Measurements from ENCODE around the gene MPP3. TPM values are rescaled to one million over a fixed set of nuclear protein-coding genes. Genes with fewer than 3 reads are reported as not detected.
"Not testable (repeated sequence)": the region's sequence is repeated elsewhere in the genome, so short reads cannot be mapped to it uniquely, and the experiment has no call there.

Gene MPP3
- total RNA-seq, 6 experiments from 2014 or later: 1.3 to 2.5 (median 1.8) TPM

GRCh38 chr17:43871946-43872690 lies 39.2 kb upstream of the MPP3 start:
- WGBS (ENCODE audit: insufficient coverage, low coverage, low lambda C conversion rate, missing lambda C conversion rate): 61% methylated on average over 13 of the region's 14 CpGs

GRCh38 chr17:43869031-43869430 lies 36.1 kb upstream of the MPP3 start:
- intact Hi-C loops (cut with DNase I); H3K4me3 ChIP-seq; H3K27me3 ChIP-seq; H3K36me3 ChIP-seq; H3K9me3 ChIP-seq; H3K27ac ChIP-seq; H3K4me1 ChIP-seq; DNase-seq; ATAC-seq: not testable (repeated sequence)
- WGBS (ENCODE audit: insufficient coverage, low coverage, low lambda C conversion rate, missing lambda C conversion rate): 48% methylated on average over 3 of the region's 6 CpGs

More at GRCh38 chr17:43871946-43872690, 39.2 kb upstream of the MPP3 start:
- H3K4me1 ChIP-seq: no peaks in the 10 kb centered on the region
- no peak overlapping the region for H3K4me3 ChIP-seq
- TF ChIP-seq CTCF (IDR thresholded peaks at IDR 0.05) (no peak), POLR2A (IDR thresholded peaks at IDR 0.05) (no peak)
- intact Hi-C loops (cut with DNase I): no loop called here
- DNase-seq (no peak), ATAC-seq (no peak)
- no peaks in the 10 kb centered on the region for H3K36me3 ChIP-seq
- no peaks in the 10 kb centered on the region for H3K27me3 ChIP-seq
- H3K27ac ChIP-seq: no peak overlapping the region
- no peaks in the 10 kb centered on the region for H3K9me3 ChIP-seq

GRCh38 chr17:43868226-43868994 lies 35.5 kb upstream of the MPP3 start:
- ATAC-seq: peak in 1 of 4 donors; percentile 34
- TF ChIP-seq POLR2A (IDR thresholded peaks at IDR 0.05): no peak
- no peak for TF ChIP-seq CTCF (IDR thresholded peaks at IDR 0.05)
- H3K4me3 ChIP-seq: no peak overlapping the region
- no peaks in the 10 kb centered on the region for H3K4me1 ChIP-seq
- 82% methylated on average over 10 of the region's 10 CpGs for WGBS (ENCODE audit: insufficient coverage, low coverage, low lambda C conversion rate, missing lambda C conversion rate)
- no peaks in the 10 kb centered on the region for H3K27me3 ChIP-seq
- intact Hi-C loops (cut with DNase I): no loop called here
- no peak overlapping the region for H3K27ac ChIP-seq
- no peaks in the 10 kb centered on the region for H3K9me3 ChIP-seq
- H3K36me3 ChIP-seq: no peaks in the 10 kb centered on the region
- DNase-seq: no peak

GRCh38 chr17:43864161-43864984 lies 31.4 kb upstream of the MPP3 start:
- no CpG with 5 or more reads among the region's 4 CpGs for WGBS (ENCODE audit: insufficient coverage, low coverage, low lambda C conversion rate, missing lambda C conversion rate)
- H3K4me1 ChIP-seq: no peaks in the 10 kb centered on the region
- H3K9me3 ChIP-seq: no peaks in the 10 kb centered on the region
- H3K27me3 ChIP-seq: no peaks in the 10 kb centered on the region
- TF ChIP-seq CTCF (IDR thresholded peaks at IDR 0.05) (no peak), POLR2A (IDR thresholded peaks at IDR 0.05) (no peak)
- ATAC-seq: peak in 1 of 4 donors; percentile 26
- no peaks in the 10 kb centered on the region for H3K36me3 ChIP-seq
- H3K4me3 ChIP-seq: no peak overlapping the region
- peak in 1 of 3 donors; percentile 10 for DNase-seq
- no peak overlapping the region for H3K27ac ChIP-seq
- intact Hi-C loops (cut with DNase I): no loop called here

All from right lobe of liver (tissue), 6 donors.